HAP-1 (cell line): ENCODE measurements around the gene MOB3B.

Experiments used
- DNase-seq, 2 experiments: peaks; one replicate each; pipeline ENCODE4 v3.0.0-alpha.2; 2016 to 2020; ENCODE audit warnings: low spot score in 2 of 2
- H3K27me3 ChIP-seq: fragments of 250-450 bp; sonication (Bioruptor Pico); 2 replicates; pipeline ENCODE4 v1.5.1; 2020; ENCODE audit warnings: low read depth, mild to moderate bottlenecking, moderate library complexity
- H3K36me3 ChIP-seq: fragments of 250-450 bp; sonication (Bioruptor Pico); replicated peaks from 2 replicates; pipeline ENCODE4 v1.5.1; 2020; ENCODE audit warnings: mild to moderate bottlenecking
- H3K4me1 ChIP-seq: fragments of 250-450 bp; sonication (Bioruptor Pico); 2 replicates; pipeline ENCODE4 v1.5.1; 2020; ENCODE audit warnings: mild to moderate bottlenecking
- H3K4me3 ChIP-seq: fragments of 250-450 bp; sonication (Bioruptor Pico); 2 replicates; pipeline ENCODE4 v1.5.1; 2020; ENCODE audit warnings: mild to moderate bottlenecking, moderate library complexity
- H3K9me3 ChIP-seq: fragments of 250-450 bp; sonication (Bioruptor Pico); 2 replicates; pipeline ENCODE4 v1.5.1; 2020; ENCODE audit warnings: mild to moderate bottlenecking, moderate library complexity
- in situ Hi-C: fragments of 300-500 bp; cut with MboI; formaldehyde crosslinking; loops from 3 replicates; pipeline ENCODE4 v1.14.3; 2020; ENCODE audit warnings: low sequenced_read_pairs, inconsistent platforms, mixed read lengths

MOB3B gene

DNA sequence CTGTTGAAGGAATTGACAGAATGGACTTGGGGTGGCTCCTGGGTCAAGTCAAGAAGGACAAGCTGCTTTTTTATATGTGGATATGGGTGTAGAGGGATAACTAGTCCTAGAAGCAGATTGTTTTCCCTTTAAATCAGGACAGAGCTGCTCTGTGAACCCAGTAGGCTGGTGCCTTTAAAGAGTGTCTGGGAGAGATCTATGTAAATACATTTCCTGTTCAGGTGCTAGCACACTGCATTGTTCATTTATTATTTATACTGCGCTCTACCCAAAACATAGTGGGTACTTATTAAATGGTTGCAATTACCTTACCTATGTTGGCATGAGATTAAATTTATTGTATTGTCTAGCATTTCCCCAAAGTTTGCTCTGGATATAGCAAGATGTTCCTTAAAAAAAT lies 146.1 kb downstream of the MOB3B start:
- Histone ChIP-seq H3K36me3 (no peaks in the 10 kb centered on the region), H3K27me3 (no peaks in the 10 kb centered on the region), H3K9me3 (no peaks in the 10 kb centered on the region), H3K4me1 (no peaks in the 10 kb centered on the region), H3K4me3 (no peak overlapping the region)
- in situ Hi-C loops, result no loop called here
- DNase-seq, result no peak

DNA sequence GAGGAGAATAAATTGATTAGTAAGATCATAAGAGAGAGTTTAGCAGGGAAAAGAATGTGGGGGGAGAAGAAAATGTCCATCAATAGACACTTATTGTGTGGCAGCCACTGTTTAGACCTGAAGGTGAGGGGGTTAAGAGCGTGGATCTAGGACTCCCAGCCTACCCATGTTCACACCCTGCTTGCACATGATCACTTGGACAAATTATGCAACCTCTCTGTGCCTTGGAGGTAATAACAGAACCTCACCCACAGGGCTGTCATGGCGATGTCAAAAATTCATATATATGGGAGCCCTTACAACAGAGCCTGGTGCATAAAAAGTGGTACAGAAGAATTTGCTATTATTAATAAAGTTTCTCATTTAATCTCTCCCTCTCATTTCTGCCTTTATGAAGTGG lies 146.6 kb downstream of the MOB3B start:
- no peaks in the 10 kb centered on the region for H3K36me3 ChIP-seq
- H3K4me1 ChIP-seq, result no peaks in the 10 kb centered on the region
- H3K4me3 ChIP-seq, result no peak overlapping the region
- DNase-seq, result no peak
- in situ Hi-C loops, result no loop called here
- H3K27me3 ChIP-seq, result no peaks in the 10 kb centered on the region
- H3K9me3 ChIP-seq, result no peaks in the 10 kb centered on the region

DNA sequence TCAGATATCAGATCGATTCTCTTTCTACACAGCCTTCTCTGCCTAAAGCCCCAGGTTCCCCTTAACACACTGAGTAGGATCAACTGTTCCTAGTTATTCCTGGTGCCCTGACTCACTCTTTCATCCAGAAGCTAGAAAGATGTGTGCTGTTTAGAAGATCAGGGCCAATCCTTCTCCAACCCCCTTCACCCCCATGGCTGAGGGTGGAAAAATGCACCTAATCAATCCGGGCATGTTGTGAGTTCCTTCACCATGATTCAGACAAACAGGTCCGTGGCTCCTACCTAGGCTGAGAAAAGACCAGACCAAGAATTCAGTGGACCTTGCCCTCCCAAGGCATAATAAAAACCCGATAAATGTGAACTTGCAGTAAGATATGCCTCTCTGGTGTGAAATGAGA lies 147.3 kb downstream of the MOB3B start:
- DNase-seq, result no peak
- Histone ChIP-seq H3K9me3 (no peaks in the 10 kb centered on the region), H3K27me3 (no peaks in the 10 kb centered on the region), H3K36me3 (no peaks in the 10 kb centered on the region), H3K4me3 (no peak overlapping the region), H3K4me1 (no peaks in the 10 kb centered on the region)
- in situ Hi-C loops, result no loop called here

DNA sequence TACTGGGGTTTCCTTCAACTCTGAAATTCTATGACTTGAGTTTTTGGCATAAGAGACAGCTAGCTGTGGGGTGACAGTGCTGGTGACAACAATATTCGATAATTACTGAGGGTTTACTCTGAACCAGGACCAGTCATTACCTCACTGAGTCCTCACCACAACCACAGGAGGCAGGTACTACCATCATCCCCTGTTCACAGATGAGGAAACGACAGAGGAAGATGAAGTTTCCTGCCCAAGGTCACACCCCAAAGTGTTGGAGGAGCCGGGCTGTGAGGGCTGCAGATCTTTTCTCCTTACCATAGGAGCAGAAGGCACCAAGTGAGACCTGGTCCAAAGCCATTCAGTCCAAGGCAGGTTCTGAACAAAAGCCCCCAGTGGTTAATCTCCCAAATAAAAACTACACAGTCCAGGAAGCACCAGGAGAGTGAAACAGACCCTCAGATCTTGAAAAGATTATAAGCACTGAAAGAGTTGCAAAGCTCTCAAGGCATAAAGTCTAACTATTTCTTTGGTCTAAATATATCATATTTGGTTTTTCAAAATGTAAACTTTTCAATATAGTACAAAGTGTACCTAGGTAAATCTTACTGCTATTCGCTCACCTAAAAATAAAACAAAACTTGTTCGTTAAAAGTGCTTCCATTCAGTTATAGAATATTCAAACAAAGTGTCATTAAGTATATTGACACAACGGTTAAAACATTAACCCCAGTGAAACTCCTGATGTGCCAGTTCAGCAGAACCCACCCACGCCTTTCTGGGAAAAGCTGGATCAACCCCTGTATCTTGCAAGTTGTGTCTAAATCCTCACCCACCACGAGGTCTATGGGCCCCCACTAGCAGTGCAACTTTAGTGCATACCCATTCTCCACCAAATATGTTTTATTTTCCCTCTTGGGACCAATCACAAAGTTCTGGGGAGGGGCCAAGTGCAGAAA lies 150.0 kb downstream of the MOB3B start:
- H3K4me1 ChIP-seq, result no peaks in the 10 kb centered on the region
- in situ Hi-C loops, result no loop called here
- no peak overlapping the region for H3K4me3 ChIP-seq
- H3K27me3 ChIP-seq, result no peaks in the 10 kb centered on the region
- no peaks in the 10 kb centered on the region for H3K36me3 ChIP-seq
- H3K9me3 ChIP-seq, result no peaks in the 10 kb centered on the region
- DNase-seq, result no peak

- no peaks in the 10 kb centered on the region for H3K4me1 ChIP-seq
- H3K36me3 ChIP-seq, result no peaks in the 10 kb centered on the region
- DNase-seq, result no peak
- no peaks in the 10 kb centered on the region for H3K27me3 ChIP-seq
- H3K4me3 ChIP-seq, result no peak overlapping the region
- in situ Hi-C loops, result no loop called here
- no peaks in the 10 kb centered on the region for H3K9me3 ChIP-seq
These were observed 151.7 kb downstream of the MOB3B start for GRCh38 chr9:27377811-27378456.

DNA sequence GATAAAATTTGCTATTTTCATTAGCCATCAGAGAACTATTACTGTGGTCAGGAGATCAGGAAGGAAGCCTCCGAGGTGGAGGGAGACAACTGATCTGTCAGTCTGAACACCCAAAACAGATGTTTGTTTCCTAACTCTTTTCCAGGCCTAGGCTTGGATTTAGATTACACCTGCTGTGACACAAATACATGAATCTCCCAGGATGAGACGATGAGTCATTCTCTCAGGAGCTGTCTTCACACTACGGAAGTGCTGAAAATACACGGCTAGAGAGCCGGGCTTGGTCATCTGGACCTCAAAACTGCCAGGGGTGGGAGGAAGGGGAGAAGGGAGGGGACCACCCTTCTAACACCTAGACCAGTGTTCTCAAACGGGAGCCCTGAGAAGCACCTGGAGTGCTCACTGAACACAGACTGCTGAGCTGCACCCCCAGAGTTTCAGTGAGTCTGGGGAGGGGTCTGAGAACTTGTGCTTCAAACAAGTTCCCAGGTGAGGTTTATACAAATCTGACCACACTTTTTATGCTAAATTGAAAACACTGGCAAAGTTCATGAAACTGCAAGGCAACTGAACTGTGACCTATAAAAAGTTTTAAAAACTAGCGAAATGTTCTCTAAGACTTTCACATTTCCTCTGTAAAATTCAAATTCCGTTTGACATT lies 152.3 kb downstream of the MOB3B start:
- H3K4me3 ChIP-seq, result no peak overlapping the region
- in situ Hi-C loops, result no loop called here
- H3K4me1 ChIP-seq, result no peaks in the 10 kb centered on the region
- no peaks in the 10 kb centered on the region for H3K27me3 ChIP-seq
- no peaks in the 10 kb centered on the region for H3K36me3 ChIP-seq
- DNase-seq, result no peak
- no peaks in the 10 kb centered on the region for H3K9me3 ChIP-seq

GRCh38 chr9:27373851-27374250 lies 155.8 kb downstream of the MOB3B start:
- in situ Hi-C loops, result no loop called here
- no peak for DNase-seq
- no peaks in the 10 kb centered on the region for H3K27me3 ChIP-seq
- H3K36me3 ChIP-seq, result no peaks in the 10 kb centered on the region
- H3K4me3 ChIP-seq, result no peak overlapping the region
- no peaks in the 10 kb centered on the region for H3K4me1 ChIP-seq
- H3K9me3 ChIP-seq, result no peaks in the 10 kb centered on the region

GRCh38 chr9:27372615-27373014 lies 157.0 kb downstream of the MOB3B start:
- Histone ChIP-seq H3K9me3 (no peaks in the 10 kb centered on the region), H3K4me3 (no peak overlapping the region), H3K36me3 (no peaks in the 10 kb centered on the region), H3K4me1 (no peaks in the 10 kb centered on the region), H3K27me3 (no peaks in the 10 kb centered on the region)
- in situ Hi-C loops, result no loop called here
- DNase-seq, result no peak

GRCh38 chr9:27371382-27371781 lies 158.2 kb downstream of the MOB3B start:
- no peak overlapping the region for H3K4me3 ChIP-seq
- no peaks in the 10 kb centered on the region for H3K36me3 ChIP-seq
- in situ Hi-C loops, result no loop called here
- DNase-seq, result no peak
- H3K9me3 ChIP-seq, result no peaks in the 10 kb centered on the region
- H3K4me1 ChIP-seq, result no peaks in the 10 kb centered on the region
- H3K27me3 ChIP-seq, result no peaks in the 10 kb centered on the region

DNA sequence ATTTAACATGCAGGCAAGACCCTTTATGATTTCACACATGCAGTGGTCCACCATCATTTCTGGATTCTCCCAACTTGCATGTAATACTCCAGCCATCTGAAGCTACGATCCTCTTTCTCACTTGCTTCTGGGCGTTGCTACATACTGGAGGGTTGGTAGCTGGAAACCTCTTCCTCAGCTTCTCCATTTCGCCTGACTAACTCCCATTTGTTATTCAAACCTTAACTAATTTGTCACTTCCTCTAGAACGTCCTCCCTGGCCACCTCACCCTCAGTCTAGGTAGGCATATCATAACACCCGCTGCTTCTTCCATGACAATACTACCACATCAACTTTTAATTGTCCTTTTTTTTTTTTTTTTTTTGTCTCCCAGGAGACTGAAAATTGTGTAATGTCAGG lies 160.0 kb downstream of the MOB3B start:
- Histone ChIP-seq H3K27me3 (no peaks in the 10 kb centered on the region), H3K4me1 (no peaks in the 10 kb centered on the region), H3K36me3 (no peaks in the 10 kb centered on the region), H3K4me3 (no peak overlapping the region), H3K9me3 (no peaks in the 10 kb centered on the region)
- DNase-seq, result no peak
- in situ Hi-C loops, result no loop called here

- no peak overlapping the region for H3K4me3 ChIP-seq
- no peaks in the 10 kb centered on the region for H3K9me3 ChIP-seq
- H3K4me1 ChIP-seq, result no peaks in the 10 kb centered on the region
- H3K27me3 ChIP-seq, result no peaks in the 10 kb centered on the region
- DNase-seq, result no peak
- in situ Hi-C loops, result no loop called here
- no peaks in the 10 kb centered on the region for H3K36me3 ChIP-seq
These were observed 161.2 kb downstream of the MOB3B start for GRCh38 chr9:27368316-27368985.

- no peak overlapping the region for H3K4me3 ChIP-seq
- in situ Hi-C loops, result no loop called here
- no peaks in the 10 kb centered on the region for H3K4me1 ChIP-seq
- H3K9me3 ChIP-seq, result no peaks in the 10 kb centered on the region
- no peaks in the 10 kb centered on the region for H3K27me3 ChIP-seq
- no peak for DNase-seq
- no peaks in the 10 kb centered on the region for H3K36me3 ChIP-seq
These were observed 161.7 kb downstream of the MOB3B start for GRCh38 chr9:27367921-27368315.

GRCh38 chr9:27367175-27367798 lies 162.3 kb downstream of the MOB3B start:
- H3K9me3 ChIP-seq, result no peaks in the 10 kb centered on the region
- no peaks in the 10 kb centered on the region for H3K27me3 ChIP-seq
- in situ Hi-C loops, result no loop called here
- H3K4me1 ChIP-seq, result no peaks in the 10 kb centered on the region
- H3K36me3 ChIP-seq, result no peaks in the 10 kb centered on the region
- no peak for DNase-seq
- H3K4me3 ChIP-seq, result no peak overlapping the region
